Transverse colon (tissue), 4 donors: ENCODE measurements around the gene BOD1.

ENCODE experiments used
- POLR2AphosphoS5 ChIP-seq, 3 donors: sonication (generic); formaldehyde crosslinking; IDR thresholded peaks; one replicate each; pipeline ENCODE4 v1.6.1; 2016; ENCODE audit warnings: antibody characterized with exemption in 3 of 3
- TF ChIP-seq, protein P1 (sequence below), 5 experiments: fragments of 200-600 bp in 3 of 5; fragments of 450-650 bp in 2 of 5; sonication (generic) in 3 of 5; IDR thresholded peaks; 1 replicate in 2 of 5; 2 replicates in 3 of 5; pipeline ENCODE4 v1.5.1; 2016 to 2017; ENCODE audit warnings: antibody characterized with exemption in 5 of 5, inconsistent platforms in 3 of 5, mild to moderate bottlenecking in 2 of 5, moderate library complexity in 1 of 5

- TF ChIP-seq, protein P1, sequence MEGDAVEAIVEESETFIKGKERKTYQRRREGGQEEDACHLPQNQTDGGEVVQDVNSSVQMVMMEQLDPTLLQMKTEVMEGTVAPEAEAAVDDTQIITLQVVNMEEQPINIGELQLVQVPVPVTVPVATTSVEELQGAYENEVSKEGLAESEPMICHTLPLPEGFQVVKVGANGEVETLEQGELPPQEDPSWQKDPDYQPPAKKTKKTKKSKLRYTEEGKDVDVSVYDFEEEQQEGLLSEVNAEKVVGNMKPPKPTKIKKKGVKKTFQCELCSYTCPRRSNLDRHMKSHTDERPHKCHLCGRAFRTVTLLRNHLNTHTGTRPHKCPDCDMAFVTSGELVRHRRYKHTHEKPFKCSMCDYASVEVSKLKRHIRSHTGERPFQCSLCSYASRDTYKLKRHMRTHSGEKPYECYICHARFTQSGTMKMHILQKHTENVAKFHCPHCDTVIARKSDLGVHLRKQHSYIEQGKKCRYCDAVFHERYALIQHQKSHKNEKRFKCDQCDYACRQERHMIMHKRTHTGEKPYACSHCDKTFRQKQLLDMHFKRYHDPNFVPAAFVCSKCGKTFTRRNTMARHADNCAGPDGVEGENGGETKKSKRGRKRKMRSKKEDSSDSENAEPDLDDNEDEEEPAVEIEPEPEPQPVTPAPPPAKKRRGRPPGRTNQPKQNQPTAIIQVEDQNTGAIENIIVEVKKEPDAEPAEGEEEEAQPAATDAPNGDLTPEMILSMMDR (IDR thresholded peaks at IDR 0.05), result no peak
- TF ChIP-seq POLR2AphosphoS5 (IDR thresholded peaks at IDR 0.05), result no peak
These were observed 16.9 kb upstream of the BOD1 start for GRCh38 chr5:173633304-173633703.
